T47D (cell line): Measurements from ENCODE around the gene SCN3A.

ENCODE experiments used
- DNase-seq, 2 experiments: peaks; one replicate each; pipeline versions ENCODE4 v3.0.0 to v3.0.0-alpha.2; 2011 to 2012; ENCODE audit warnings: low read depth in 1 of 2, low spot score in 1 of 2
- JUND ChIP-seq: IDR thresholded peaks from 2 replicates; pipeline ENCODE4 v1.6.1; 2012; ENCODE audit warnings: low read depth
- in situ Hi-C: cut with HindIII; loops from 2 replicates; pipeline ENCODE4 v1.10.0; 2016; ENCODE audit warnings: low sequenced_read_pairs, low pct_unique_long_range_greater_than_20kb

Gene SCN3A

DNA sequence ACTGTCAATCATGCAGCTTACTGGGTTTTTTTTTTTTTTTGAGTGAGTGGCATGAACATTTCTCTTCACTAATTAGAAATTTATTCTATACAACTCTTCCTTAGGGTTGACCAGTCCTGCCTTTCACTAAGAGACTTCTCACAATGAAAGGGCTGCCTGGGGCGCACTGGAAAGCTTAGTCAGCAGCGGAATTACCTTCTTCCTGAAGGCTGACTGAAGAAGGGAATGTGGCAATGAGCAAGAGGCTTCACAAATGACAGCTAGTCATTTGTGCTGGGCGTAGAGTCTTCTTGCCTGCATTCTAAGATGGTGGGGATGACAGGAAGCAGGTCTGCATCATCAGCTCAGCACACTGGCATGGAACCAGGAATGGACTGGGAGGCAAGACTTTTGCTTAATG is 15.6 kb upstream of the SCN3A start:
- TF ChIP-seq JUND, result no peak
- DNase-seq, result no peak
- in situ Hi-C loops, result no loop called here

DNA sequence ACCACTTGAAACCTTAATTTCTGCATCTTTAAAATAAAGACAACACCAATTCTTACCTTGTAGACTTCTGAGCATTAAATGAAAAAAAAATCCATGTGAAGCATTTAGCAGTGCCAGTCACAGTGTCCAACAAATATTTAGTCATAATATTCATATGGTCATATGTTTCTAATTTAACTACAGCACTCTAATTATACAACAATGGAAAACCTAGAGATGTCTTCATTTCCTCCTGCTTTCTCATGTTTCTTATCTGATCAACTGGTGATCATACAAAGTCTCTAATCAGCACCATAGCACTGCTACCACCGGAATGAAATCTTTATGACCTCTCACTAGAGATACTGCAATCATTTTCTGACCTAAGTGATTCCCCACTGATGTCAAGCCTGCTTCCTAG is 10.2 kb upstream of the SCN3A start:
- in situ Hi-C loops, result no loop called here
- TF ChIP-seq JUND, result no peak
- DNase-seq, result no peak

DNA sequence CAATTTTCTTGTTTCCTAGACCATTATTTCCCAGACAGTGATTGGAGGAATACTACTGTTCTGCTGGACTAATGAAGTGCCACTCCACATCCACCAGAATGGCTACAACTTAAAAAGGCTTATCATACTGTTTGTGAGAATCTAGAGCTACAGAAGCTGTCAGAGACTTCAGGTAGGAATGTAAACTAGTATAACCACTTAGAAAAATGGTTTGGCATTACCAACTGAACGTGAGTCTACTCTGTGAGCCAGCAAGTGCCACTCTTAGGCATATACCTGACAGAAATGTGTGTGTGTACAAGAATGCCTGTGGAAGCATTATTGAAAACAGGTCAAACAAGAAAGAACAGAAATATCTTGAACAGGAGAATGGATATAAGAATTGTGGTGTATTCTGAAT is 4.2 kb upstream of the SCN3A start:
- in situ Hi-C loops, result no loop called here
- DNase-seq, result peak in 1 of 2 experiments; percentile 7
- TF ChIP-seq JUND, result no peak

DNA sequence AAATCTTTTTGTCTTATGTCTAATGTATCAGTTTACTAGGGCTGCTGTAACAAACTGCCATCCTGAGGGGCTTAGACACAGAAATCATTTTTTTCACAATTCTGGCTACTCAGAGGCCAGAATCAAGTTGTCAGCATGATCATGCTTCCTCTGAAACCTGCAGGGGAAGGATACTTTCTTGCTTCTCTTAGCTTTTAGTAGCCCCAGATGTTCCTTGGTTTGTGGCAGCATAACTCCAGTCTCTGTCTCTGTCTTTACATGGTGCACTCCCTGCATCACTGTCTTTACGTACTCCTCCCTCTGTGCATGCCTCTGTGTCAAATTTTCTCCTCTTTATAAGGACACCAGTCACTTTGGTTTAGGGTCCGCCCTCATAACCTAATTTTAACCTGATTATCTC is 2.0 kb upstream of the SCN3A start:
- no peak for TF ChIP-seq JUND
- DNase-seq, result no peak
- in situ Hi-C loops, result no loop called here

DNA sequence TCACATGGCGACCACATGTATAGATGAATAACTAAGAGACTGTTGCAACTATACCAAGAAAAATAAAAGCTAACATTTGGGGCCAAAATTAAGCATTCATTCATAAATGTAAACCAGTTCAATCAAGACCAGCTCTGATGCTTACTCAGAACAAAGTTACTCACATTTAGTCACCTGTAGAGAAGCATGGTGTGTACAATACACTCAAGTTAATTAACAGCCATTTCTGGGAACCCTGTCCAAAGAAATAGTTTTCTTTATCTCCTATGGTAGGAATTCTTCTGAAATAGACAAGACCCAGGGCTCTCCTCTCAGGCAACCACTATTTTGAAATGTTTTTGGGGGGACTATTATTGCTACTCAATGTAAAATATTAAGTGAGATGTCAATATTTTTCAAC is 1.6 kb downstream of the SCN3A start:
- no peak for DNase-seq
- no peak for TF ChIP-seq JUND
- in situ Hi-C loops, result no loop called here

DNA sequence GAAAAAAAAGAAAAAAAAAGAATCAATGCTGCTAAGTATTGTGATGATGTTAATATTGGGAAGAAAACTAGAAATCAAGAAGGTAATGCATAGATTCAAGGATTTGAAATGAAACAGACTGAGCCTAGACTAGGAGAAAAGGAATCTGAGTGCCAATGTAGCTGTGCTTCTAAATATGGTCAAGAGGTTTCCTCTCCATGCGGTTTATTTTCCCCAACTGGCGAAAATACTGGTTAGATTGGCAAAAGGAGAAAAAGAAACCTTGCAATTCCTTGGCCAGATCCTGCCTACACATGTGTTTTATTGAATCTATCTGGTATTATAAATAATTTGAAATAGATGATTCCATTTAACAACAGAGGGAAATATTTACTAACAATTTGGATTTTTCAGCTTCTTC is 5.7 kb downstream of the SCN3A start:
- no peak for DNase-seq
- TF ChIP-seq JUND, result no peak
- in situ Hi-C loops, result no loop called here

DNA sequence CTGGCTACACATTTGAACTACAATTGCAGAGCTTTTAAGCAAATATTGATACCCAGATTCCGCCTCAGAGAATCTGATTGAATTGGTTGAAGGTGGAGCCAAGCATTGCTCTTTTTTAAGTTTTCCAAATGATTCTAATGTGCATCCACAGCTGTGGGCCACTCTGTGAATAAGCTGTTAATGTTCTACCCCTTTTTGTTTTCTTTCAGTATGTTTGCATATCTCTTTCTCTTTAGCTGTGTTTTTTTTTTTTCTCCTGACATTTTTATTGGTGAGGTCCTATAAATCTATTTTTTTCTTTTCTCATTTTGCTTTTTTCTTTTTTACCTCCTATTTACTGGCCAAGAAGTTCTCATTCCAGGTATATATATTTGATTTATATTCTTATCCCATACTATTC is 6.5 kb downstream of the SCN3A start:
- in situ Hi-C loops, result no loop called here
- no peak for DNase-seq
- no peak for TF ChIP-seq JUND

DNA sequence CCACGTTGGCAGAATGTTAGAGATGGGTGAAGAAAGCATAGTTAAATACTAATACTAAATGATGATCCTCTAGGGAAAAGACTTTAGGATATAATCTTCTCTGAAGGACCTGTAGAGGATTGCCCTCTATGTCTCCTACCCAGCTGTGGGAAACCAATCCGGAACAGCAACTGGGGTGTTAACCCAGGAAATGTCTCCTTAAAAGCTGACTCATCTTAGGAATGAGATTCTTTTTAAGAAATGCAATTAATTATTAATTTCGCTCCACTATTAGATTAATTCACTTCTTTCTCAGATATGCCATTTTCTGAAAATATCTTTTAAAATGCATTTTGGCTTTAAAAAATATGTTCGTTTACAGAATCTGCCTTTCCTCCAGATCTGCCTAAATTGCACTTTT is 7.4 kb downstream of the SCN3A start:
- TF ChIP-seq JUND, result no peak
- in situ Hi-C loops, result no loop called here
- no peak for DNase-seq

DNA sequence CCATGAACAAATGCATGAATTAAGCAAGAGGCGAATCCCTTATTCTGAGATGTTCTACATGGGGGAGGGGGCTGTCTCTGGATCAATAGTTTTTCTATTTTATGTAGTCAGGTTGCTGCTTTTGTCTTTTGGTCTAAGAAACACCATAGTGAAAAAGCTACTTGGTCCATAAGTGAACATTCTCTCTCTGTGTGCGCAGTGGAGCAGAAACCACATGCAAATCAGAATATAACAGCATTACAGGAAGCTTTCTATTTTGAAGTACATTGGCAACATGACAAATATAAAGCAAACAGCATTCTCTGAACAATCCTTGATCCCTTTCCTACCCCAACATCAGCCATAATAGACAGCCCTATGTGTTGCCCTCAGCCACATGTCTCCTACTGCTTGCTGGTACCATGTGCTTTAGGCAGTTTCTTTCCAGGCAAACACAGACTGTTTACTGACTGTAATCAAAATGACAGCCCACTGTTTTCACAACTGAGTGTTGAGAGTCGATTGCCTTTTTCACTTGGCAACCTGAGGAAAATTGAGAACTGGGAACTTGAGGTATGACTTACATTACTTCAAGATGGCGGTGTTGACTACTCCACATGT is 10.6 kb downstream of the SCN3A start:
- no peak for TF ChIP-seq JUND
- in situ Hi-C loops, result no loop called here
- no peak for DNase-seq

DNA sequence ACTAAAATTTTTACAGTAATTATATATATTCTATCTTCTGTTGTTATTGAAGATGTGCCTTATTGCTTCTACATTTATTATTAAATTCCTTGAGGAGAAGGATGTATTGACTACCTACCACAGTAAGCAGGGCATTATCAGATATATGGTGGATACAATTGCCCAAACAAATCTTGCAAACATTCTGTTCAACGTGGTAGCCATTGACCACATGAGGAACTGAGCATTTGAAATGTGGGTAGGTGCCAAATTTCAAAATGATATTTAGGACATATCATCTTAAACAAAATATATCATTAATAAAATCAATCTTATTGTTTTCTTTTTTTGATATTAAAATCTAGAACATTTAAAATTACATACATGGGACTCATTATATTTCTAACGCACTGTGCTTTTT is 11.1 kb downstream of the SCN3A start:
- no peak for DNase-seq
- TF ChIP-seq JUND, result no peak
- in situ Hi-C loops, result no loop called here

DNA sequence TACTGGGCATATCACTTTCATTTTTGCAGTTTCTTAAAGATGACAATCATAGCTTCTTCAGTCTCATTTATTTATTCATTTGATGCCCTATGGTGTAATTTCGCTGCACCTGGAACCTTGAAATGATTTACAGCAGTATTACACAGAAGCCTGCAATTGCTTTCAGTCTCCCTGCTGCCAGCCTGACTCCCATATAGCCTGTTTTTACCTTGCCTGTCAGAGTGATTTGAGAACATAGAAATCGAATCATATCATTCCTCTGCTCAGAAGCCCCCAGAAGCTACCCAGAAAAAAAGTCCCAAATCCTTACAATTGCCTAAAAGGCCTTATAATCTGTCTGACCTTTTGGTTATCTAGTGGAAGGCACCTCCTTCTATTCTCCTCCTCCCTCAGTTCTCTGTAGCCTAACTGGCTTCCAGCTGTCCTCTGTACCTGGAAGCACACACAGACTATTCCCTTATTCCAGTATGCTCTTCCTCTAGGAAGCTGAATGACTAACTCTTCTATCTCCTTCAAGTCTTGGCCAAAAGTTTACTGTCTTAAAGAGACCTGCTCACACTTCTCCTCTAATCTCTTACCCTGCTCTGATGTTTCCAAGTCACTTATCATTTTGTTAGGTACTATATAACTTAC is 12.6 kb downstream of the SCN3A start:
- no peak for DNase-seq
- no peak for TF ChIP-seq JUND
- in situ Hi-C loops, result no loop called here

DNA sequence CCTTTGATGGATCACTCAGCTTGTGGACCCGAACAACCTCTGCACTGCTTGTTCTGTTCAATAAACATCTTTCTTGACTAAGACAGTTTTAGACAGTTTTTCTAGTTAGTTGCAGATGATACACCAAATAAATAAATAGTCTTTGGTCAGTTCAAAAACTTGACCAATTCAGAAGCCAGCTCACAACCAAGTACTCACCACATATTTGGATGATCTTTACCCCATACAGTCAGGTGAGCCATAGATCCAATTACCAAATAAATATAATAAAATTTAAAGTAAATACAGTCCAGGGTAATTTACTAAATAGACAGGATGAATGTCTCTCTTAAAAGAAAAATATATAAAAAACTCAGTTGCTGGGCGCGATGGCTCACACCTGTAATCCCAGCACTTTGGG is 18.2 kb downstream of the SCN3A start:
- no peak for DNase-seq
- no peak for TF ChIP-seq JUND
- in situ Hi-C loops, result no loop called here

DNA sequence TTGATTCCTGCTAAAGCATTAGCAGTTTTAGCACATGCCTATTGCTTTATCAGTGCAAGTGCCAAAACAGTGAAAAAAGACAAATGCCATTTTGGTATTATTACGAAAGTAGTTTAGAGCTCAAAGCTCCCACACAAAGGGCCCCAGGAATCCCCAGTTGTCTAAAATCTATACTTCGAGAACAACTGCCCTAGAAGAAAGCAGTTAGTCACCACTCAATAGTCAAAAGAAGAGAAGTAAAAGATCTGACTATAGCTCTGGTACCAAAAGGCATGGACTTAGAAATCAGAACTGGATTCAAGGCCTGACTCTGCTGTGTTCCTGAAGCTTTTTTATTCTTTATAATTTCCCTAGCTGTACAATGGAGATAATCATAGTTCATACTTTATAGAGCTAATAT is 21.8 kb downstream of the SCN3A start:
- in situ Hi-C loops, result no loop called here
- TF ChIP-seq JUND, result no peak
- DNase-seq, result no peak

DNA sequence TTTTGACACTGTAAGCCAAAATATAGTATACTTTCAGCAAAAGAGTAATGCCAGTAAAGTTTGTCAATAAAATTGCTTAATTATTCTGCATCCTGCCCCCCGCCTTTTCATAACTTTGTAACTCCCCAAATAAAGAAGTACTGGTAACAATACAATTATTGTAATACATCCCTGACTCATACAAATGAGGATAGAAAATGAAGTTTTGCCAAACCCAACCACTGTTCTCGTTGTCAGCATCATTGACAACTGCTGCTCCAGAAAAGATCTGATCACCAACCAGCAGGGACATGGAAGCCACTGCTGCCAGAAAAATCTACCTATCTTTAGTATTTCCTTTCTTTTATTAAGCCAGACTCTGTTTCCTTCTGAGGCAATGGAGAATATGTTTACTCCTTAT is 27.1 kb downstream of the SCN3A start:
- no peak for DNase-seq
- no peak for TF ChIP-seq JUND
- in situ Hi-C loops, result no loop called here
